Measurements from ENCODE around the gene ZNF670.
"Not testable (repeated sequence)": the region's sequence is repeated elsewhere in the genome, so short reads cannot be mapped to it uniquely, and the experiment has no call there.

Gene ZNF670

DNA sequence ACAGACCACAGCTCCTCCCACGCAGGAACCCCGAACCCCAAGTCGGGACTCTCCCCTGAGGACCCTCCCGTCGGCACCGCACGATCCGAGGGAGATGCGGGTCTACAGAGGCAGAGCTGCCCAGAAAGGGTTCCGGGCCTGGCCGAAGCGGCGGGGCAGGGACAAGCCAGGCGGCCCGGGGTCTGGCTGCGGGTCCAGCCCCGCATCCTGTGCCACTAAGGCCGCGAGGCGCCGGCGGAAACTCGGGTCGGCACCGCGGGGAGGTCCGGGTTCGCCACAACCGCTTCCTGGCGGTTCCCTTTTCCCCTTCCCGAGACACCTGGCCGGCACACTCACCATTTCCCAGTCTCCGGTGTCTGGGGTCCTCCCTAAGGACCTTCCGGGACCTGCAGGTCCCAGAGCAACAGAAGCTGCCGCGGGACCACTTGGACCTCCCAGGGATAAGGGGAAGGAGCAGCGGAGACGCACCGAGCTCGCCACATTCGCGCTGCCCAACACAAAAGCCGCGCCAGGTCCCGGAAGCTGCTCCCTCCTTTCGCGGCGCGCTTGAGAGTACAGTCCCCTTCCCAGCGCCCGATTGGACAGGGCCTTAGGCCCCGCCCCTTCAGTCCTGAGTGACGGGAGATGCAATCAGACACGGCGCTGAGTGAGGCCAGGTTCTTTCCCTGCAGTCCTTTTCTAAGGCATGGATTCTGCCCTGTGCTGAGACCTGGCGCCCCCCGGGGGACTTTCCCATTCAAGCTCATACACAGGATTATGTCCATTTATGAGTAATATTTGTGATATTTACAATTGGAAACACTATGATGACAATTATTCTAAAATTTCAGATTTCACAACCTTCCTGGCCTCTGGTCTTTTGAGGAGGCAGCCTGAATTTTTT, at the start of gene ZNF670:
TSS of gene ZNF670 (minus strand) at position 554 of the 883 bp plus-strand sequence. CDS start at position 339, 215 bp downstream.
- DNase-seq = peak; percentile 97

DNA sequence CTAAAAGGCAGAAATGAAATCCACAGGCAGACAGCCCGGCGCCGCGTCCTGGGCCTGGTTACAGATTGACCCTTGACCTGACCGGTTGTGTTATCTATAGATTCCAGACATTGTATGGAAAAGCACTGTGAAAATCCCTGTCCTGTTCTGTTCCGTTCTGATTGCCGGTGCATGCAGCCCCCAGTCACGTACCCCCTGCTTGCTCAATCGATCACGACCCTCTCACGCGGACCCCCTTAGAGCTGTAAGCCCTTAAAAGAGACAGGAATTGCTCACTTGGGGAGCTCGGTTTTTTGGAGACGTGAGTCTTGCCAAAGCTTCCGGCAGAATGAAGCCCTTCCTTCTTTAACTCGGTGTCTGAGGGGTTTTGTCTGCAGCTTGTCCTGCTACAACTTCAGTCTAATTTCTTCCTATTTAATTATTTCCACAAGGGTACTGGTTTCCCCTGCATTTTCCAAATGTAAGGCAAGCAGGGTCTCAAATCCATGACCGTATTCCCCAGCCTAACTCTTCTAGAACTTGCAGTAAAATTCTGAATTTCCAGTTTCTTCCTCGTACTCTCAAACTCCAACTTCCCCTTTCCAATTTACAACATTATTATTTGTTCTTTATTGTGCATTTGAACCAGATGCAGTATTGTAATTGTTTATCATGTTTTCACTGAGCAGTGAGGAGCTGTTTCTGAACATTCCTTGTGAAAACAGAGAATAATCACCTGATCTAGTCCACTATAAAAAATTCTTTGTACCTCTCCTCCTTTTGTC, 49.1 kb upstream of the ZNF670 start:
- DNase-seq = not testable (repeated sequence)

DNA sequence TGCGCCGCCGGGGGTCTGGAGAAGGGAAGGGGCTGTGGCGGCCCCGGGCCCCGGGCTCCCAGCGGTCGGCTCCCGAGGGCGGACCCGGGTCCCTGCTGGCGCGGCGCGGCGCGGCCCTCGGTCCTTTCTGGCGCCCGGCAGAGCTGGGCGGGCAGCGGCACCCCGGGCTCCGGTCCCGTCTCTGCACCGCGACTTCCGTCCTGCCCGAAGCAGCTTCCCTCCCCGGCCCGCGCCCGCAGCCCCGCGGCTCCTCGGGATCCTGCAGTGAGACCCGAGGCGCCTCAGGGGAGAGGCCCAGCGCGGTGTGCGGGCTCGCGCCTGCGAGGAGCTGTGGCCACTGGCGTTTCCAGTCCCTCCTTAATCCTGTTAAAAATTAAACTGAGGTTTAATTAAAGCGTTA, 48.0 kb upstream of the ZNF670 start:
- DNase-seq = not testable (repeated sequence)

DNA sequence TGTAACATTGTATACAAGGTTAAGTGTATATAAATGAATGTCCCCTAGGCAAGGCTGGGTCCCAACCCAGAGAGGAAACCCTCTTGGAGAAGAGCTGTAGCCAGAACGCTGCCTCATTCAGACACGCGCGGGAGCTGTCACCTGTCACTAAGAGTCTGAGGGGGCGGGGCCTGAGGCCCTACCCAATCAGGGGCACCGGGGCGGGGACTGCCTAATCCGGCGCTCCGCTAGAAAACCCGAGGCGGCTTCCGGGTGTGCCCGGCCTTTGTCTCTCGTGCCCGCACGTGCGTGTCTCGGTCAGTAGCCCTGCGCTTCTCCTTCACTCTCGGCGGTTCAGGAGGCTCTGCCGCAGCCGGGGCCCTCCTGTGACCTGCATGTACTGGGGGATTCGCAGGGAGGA, 47.6 kb upstream of the ZNF670 start:
- not testable (repeated sequence) for DNase-seq

DNA sequence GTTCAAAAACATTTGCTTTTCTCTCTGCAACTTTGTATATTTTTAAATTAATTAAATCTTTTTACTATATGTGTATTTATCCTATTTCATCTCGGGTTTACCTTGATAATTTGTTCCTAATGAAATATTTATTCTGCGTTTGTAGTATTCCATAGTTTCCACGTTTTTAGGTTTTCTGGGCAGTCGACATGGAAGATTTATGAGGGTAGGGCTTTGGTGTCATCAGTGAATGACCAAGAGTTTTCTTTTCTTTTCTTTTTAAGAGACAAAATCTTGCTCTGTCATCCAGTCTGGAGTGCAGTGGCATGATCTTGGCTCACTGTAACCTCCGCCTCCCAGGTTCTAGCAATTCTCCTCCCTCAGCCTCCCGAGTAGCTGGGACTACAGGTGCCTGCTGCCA, 42.8 kb upstream of the ZNF670 start:
- no peak for DNase-seq

DNA sequence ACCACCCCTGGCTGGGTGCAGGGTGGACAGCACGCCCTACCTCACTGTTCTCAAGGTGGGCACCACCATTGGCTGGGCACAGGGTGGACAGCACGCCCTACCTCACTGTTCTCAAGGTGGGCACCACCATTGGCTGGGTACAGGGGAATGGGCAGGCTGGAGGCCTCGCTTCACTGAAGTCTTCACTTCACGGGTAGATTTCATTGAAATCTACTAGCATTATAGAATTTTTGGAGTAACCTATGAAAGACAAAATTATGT, 41.7 kb upstream of the ZNF670 start:
- not testable (repeated sequence) for DNase-seq

DNA sequence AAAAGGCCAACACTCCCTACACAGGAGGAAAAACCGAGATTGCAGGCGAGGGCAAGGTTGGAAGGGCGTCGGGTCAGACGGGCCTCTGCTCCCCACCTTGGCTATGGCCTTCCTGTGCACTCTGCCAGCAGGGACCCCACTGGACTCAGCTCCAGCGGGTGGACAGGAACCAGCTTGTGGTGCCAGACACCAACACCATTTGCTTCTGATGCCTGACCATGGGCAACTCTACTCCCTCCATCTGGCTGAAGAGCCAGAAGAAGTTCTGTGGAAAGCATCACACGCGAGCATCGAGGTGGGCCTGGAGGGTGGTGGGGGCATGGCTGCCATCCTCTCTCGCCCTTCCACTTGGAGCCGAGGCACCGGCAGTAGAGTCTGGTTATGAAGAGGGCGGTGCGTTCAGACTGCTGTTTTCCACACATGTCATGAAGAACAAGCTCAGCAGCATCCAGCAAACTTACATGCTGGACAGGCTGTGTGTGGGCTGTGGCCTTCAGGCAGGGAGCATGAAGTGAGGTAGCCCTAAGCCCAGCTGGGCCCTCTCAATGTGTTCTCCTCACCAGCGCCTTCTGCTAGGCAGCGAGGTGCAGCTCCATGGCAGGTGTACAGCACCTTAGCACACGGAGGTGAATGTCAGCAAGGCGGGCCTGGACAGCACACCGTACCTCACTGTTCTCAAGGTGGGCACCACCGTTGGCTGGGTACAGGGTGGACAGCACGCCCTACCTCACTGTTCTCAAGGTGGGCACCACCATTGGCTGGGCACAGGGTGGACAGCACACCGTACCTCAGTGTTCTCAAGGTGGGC, 41.2 kb upstream of the ZNF670 start:
- DNase-seq = no peak

DNA sequence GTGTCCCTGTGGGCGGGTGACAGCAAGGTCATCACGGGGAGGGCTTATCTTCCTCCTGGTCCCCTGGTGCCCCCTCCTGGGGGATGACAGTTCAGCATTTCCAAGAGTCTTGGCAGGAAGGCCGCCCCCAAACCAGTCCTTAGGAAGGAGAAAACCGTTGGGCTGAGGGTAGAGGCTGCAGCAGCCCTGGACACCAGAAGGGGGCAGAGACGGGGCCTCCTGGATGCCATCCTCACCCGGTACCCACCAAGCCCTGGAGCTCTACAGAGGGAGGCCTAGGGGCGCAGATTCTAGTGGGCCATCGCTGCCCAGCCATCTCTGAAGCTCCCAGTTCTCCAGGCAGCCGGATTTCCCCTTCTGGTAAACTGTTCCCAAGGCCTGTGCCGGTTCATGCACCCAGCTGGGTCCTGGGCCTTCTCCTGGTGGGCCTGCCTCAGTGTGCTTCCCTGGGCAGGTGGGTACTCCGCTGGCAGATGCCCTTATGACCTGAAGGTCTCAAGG, 40.4 kb upstream of the ZNF670 start:
- no peak for DNase-seq

DNA sequence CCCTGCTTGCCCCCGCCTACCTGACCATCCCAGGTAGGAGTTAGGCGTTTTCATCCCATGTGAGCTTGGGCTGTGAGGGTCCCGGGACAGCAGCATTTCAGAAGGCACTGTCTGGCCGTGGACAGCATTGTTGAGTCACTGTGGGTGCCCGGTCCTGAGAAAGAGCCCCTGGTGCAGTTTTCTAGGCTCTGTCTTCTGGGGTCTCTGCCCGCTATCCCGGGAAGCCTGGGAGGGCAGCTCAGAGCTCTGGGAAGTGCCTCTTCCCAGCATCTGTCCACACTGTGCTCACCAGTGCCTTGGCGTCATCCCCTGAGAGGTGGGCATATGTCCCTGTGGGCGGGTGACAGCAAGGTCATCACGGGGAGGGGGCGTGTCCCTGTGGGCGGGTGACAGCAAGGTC, 36.9 kb upstream of the ZNF670 start:
- DNase-seq = no peak

DNA sequence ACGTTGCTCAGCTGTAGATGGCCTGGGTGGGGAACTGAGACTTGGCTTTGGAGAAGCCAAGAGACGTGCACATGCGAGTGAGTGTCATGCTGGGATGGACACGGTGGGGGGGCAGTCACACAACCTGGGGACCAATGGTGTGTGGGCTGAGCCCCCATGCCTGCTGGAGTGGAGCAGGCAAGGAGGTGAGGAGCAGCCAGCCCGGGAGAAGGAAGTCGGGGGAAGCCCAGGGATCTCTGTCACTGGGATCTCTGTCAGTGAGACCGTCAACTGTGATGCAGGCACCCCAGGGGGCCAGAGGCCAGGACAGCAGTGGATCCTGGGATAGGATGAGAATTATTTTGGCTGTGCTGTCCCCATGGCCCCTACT, 36.5 kb upstream of the ZNF670 start:
- no peak for DNase-seq

DNA sequence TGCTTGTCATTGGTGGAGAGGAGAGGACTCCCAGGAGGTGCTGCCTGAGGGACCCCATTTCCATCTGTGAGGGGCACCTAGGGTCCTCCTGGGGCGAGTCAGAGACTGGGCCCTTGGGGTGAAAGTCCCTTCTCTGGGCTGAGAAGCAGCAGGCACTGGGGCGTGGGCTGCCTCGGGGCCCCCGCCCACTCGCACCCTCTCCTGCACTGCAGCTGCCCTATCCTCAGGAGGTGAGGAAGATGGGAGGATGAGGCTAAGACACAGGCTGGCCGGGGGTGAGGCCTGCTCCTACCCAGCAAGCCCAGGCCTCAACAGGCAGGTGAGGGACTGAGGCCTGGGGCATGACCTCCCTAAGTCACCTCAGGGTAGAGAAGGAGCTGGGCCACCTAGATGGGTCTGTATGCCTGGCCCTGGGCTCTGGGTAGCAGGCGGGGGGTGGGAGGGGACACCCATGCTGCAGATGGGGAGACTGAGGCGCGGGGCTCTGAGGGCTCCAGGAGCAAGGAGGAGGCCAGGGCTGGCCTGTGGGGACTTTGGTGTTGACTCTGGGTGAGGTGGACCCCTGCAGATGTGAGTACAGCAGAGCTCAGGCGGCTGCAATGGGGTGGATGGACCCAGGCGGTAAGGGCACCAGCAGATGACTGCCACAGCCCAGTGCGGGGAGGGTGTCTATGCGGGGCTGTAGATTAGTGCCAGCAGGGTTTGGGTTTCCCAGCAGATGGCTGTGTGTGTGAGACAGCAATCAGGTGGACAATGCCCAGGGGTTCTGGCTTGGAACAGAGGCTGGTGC, 35.9 kb upstream of the ZNF670 start:
- DNase-seq = no peak

DNA sequence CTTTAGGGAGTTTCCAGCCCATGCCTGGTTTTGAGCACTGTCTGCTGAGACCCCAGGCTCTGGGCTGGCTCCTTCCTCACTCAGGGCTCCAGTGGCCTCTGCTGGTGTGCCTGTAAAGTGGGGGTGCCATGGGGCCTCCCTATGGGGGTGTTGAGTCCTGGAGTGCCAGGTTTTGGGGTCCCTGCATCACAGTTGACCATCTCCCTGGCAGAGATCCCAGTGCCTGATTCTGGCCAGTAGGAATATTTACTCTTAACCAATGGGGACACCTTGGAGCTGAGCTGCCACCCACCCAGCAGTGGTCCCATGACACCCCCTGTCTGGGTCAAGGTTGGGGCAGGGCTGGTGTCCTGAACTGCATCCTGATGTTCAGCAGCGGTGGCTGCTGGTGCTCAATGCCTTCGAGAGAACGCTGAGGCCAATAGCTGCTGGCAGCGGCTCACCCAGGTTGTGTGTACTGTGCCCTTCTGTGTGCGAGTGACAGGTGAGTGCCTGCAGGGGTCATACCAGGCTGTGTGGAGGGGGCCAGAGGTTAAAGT, 35.2 kb upstream of the ZNF670 start:
- DNase-seq = no peak

DNA sequence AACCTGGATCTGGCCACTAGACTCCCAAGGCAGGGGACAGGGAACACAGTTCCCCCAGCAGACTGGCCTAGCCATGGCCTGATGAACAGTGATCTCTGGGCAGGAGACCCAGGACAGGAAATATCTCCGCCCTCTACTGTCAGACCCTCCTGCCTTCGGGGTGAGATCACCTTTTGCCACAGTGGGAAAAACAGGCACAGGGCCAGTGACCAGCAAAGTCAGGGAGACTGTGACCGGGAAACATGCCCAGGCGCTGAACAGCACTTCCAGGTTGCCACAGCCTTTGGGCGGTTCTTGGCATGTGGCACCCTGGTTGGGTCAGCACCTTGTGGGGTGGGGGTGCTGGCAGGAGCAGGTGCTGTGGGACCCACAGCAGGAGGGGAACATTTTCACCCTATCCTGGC, 34.5 kb upstream of the ZNF670 start:
- peak; percentile 49 for DNase-seq

DNA sequence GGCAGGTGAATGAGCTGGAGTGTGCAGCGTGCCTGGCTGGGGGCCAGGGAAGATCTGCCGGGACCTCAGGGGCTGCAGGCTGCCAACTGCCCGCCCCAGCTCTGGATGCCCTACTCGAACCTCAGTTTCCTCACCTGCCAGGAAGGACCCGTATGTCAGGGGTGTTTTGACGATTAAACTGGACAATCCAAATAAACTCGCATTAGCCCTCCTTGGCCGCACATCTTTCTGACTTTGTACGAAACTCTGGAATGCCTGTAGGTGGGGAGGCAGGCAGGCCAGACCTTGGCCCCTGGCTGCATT, 33.8 kb upstream of the ZNF670 start:
- DNase-seq = no peak

DNA sequence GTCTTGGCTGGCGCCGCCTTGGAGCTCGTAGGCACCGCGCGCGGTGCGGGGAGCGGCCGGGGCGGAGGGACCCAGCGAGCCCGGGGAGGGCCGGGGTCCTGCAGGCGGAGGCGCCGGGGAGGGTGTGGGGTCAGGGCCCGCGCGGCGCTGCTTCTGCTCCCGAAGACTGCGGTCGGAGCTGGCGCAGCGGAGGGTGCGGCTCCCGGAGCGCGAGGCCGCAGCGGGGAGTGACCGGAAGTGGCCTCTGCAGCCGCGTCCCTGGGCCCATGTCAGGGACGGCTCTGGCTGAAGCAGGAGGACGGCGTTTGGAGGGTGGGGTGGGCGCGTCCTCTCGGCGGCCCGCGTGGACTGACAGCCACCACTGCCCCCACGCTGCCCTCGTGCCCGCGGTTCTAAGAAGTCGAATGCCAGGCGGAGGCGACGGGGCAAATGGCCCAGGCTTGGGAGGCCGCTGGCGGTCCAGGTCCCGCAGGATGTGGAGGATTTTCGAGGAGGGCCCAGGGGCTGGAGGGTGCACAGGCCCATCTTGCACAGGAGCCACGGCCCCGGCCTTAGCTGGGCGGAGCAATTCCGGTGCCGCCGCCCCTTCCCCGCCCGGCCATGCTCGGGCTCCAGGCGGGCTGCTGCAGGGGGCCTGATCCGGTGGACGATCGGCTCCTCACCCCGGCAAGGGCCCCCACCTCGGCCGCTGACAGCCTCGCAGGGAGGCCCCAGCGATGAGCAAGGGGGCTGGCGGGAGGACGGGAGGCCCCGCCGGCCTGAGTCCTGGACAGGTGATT, 33.3 kb upstream of the ZNF670 start:
- DNase-seq = peak; percentile 69

DNA sequence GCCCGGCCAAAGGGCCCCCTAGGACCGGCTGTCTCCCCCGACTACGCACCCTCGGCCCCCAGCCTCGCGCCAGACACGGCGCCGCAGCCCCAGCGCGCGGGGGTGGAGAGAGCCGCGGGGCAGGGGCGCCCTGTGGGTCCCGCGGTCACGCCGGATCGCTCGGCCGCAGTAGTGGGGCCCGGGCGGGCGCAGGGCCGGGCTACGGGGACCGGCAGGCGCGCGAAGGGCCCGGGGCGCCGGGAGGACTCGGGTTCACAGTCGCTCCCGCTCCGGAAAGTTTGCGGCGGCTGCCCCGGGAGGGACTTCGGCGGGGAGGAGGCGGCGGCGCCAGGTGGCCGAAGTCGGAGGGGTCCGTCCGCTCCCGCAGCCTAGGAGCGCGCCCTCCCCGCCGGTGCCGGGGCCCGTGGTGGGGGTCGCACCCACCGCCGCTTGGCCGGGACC, 32.7 kb upstream of the ZNF670 start:
- DNase-seq = peak; percentile 23

DNA sequence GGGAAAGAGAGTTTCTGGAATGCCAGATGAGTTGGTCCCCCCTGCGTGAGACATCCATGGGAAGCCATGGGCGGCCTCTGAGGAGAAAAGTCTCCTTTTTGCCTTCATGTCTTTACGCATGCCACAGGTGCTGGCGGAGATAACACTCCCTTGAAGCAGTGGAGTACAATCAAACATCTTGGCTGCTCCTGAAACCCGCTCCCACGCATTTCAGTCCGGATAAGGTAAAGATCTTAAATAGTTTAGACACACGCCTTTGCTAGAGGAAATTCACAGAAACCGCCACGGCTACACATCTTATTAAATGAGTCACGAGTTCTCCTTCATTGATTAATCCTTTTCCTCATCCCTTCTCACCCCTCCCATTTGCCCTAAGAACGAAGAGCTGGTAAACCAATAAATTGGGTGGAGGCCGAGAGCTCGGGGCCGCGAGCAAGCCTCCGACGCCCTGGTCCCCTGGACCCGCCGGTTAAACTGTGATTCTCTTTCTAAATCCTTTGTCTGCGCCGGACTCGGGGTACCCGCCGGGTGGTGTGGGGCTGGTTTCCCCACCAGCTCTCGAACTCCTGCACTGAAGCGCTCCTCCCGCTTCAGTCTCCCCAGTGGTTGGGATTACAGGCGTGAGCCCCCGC, 32.1 kb upstream of the ZNF670 start:
- DNase-seq = peak; percentile 30

DNA sequence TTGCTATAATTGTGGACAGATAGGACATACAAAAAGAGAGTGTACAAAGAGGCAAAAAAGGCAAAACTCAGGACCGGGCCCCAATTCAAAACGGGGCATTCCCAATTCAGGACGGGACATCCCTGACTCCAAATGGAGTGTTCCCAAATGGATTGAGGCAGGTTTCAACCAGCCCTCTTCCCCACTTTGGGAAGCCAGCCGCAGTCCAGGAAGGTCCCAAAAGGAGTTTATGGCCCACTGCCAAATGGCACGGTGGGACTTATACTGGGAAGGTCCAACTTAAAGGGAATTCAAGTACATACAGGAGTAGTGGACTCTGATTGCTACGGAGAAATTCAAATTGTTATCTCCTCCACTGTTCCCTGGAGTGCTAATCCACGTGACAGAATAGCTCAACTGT, 29.1 kb upstream of the ZNF670 start:
- DNase-seq = no peak

DNA sequence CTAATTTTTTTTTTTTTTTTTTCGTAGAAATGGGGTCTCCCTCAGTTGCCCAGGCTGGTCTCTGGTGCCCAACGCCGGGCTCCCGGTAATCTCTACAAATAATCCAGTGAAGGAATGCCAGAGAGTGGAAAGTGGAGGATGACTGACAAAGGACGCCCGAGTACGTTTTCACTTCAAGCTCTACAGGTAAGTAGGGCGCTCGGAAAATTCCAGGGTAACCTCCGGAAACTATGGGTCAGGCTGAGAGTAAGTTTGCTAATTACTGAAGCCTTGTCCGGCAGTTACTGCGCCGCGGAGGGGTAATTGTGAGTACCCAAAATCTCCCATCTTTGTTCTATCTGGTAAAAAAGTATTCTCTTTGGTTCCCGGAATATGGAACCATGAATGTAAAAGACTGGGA, 27.4 kb upstream of the ZNF670 start:
- no peak for DNase-seq

DNA sequence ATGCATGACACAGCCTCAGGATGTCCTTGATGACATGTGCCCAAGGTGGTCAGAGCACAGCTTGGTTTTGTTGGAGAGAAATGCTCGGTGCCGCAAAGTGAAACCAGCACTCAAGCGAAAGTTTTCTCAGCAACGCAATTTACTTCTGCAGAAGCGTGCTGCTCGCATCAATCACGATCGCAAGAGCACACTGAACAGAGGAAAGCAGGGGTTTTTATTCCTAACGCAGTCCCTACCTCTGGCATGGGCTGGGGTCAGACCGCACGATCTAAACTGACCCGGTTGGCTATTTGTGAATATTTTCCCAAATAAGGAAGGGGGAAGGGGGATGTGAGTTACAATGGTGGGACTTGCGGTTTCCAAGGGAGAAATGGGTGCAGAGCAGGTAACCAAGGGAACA, 26.4 kb upstream of the ZNF670 start:
- no peak for DNase-seq
